Neural progenitor cell (in vitro differentiated cells): ENCODE results near the gene MTMR12. TPM values are rescaled to one million over a fixed set of nuclear protein-coding genes. Genes with fewer than 3 reads are reported as not detected.
A peak's percentile ranks its signal among the peaks of the same experiment; 100 is the strongest.

Experiments
- DNase-seq: peaks from one replicate; pipeline ENCODE4 v3.0.0-alpha.2; 2016; ENCODE audit warnings: low spot score
- H2AFZ ChIP-seq: fragments of 200-600 bp; sonication (generic); replicated peaks from 2 replicates; pipeline ENCODE4 v1.6.1; 2016; ENCODE audit warnings: antibody characterized with exemption
- H3F3A ChIP-seq: fragments of 200-600 bp; sonication (generic); 2 replicates; pipeline ENCODE4 v1.6.1; 2016; ENCODE audit warnings: antibody characterized with exemption, low read depth
- H3K27ac ChIP-seq: fragments of 200-600 bp; sonication (generic); 2 replicates; pipeline ENCODE4 v1.5.1; 2016; ENCODE audit warnings: mild to moderate bottlenecking
- H3K27me3 ChIP-seq: fragments of 200-600 bp; sonication (generic); 2 replicates; pipeline ENCODE4 v1.6.1; 2016; ENCODE audit warnings: mild to moderate bottlenecking, moderate library complexity
- H3K36me3 ChIP-seq: fragments of 200-600 bp; sonication (generic); 2 replicates; pipeline ENCODE4 v1.5.1; 2016
- H3K4me1 ChIP-seq: fragments of 200-600 bp; sonication (generic); 2 replicates; pipeline ENCODE4 v1.6.1; 2016; ENCODE audit warnings: mixed run types
- H3K4me2 ChIP-seq: fragments of 200-600 bp; sonication (generic); 2 replicates; pipeline ENCODE4 v1.6.1; 2016
- H3K4me3 ChIP-seq: fragments of 200-600 bp; sonication (generic); 2 replicates; pipeline ENCODE4 v1.5.1; 2016
- H3K79me2 ChIP-seq: fragments of 200-600 bp; sonication (generic); 2 replicates; pipeline ENCODE4 v1.6.1; 2016; ENCODE audit warnings: low read depth
- H3K9ac ChIP-seq: fragments of 200-600 bp; sonication (generic); 2 replicates; pipeline ENCODE4 v1.6.1; 2016
- H3K9me3 ChIP-seq: fragments of 200-600 bp; sonication (generic); 2 replicates; pipeline ENCODE4 v1.5.1; 2016; ENCODE audit warnings: low read depth
- H4K20me1 ChIP-seq: fragments of 200-600 bp; sonication (generic); 2 replicates; pipeline ENCODE4 v1.6.1; 2016; ENCODE audit warnings: low read depth
- H3K27ac Mint-ChIP-seq: 3 replicates; pipeline ENCODE4 v1.8.0; 2021; ENCODE audit warnings: mixed read lengths
- H3K27me3 Mint-ChIP-seq: 2 replicates; pipeline ENCODE4 v1.8.0; 2022; ENCODE audit warnings: low read depth, mild to moderate bottlenecking, inconsistent platforms, moderate library complexity, mixed read lengths; ENCODE audit not compliant: insufficient read depth
- H3K36me3 Mint-ChIP-seq: 3 replicates; pipeline ENCODE4 v1.8.0; 2021; ENCODE audit warnings: mixed read lengths
- H3K4me1 Mint-ChIP-seq: 3 replicates; pipeline ENCODE4 v1.8.0; 2021; ENCODE audit warnings: mixed read lengths
- H3K4me3 Mint-ChIP-seq: 3 replicates; pipeline ENCODE4 v1.8.0; 2021; ENCODE audit warnings: mild to moderate bottlenecking, moderate library complexity, mixed read lengths
- H3K9me3 Mint-ChIP-seq: 3 replicates; pipeline ENCODE4 v1.8.0; 2020; ENCODE audit warnings: mixed read lengths
- EZH2 ChIP-seq: fragments of 200-600 bp; sonication (generic); IDR thresholded peaks from 2 replicates; pipeline ENCODE4 v1.6.1; 2017; ENCODE audit warnings: antibody characterized with exemption, mild to moderate bottlenecking, moderate library complexity
- EZH2phosphoT487 ChIP-seq: fragments of 200-600 bp; sonication (generic); IDR thresholded peaks from 2 replicates; pipeline ENCODE4 v1.6.1; 2017; ENCODE audit warnings: antibody characterized with exemption
- total RNA-seq: library from RNA; depleted of rRNA; stranded (reverse); fragments of >200 nt; gene quantifications from 2 replicates; pipeline ENCODE4 v1.2.3, GENCODE V29; 2015; ENCODE audit warnings: low replicate concordance
- TF ChIP-seq, protein P1 (sequence below): fragments of 200-600 bp; sonication (generic); IDR thresholded peaks from 2 replicates; pipeline ENCODE4 v1.5.1; 2017; ENCODE audit warnings: antibody characterized with exemption, mild to moderate bottlenecking

MTMR12 gene
- total RNA-seq, 1 donor from 2014 or later: 22.0 TPM

DNA sequence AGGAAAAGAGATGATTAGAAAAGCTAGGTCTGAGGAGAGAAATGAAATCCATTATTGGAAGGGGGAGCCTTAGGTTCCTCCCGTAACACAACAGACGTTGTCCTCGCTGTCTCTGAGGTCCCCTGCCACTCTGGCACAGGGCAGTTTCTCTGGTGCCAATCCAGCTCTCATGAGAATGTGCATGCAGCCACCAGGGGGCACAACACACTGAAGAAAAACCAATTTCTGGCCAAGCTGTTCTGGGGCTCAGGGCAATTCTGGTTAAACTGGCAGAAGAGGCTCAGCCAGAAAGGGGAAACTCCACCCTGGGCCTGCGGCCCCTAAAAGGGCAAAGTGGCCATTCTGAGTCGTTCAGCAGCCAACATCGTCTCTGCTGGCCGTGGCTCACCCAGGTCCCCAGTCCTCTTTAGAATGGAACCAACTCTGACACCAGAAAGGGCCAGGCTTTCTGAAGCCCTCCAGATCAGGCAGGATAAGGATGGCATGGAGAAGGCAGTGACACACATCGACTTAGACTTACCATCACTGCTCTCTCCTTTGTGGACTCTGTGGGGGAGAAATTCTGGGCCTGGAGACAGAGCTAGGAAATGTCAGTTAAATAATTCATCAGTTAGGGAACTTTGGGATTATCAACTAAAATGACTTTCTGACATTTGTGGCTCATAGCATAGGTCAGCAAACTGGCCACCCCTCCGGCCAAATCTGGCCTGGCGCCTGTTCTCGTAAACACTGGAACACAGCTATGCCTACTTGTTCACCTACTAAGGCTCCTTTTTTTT, 80.1 kb downstream of the MTMR12 start:
- Mint-ChIP-seq H3K4me3 (no peak overlapping the region), H3K36me3 (peaks cover 34% of the 10 kb centered on the region), H3K9me3 (no peaks in the 10 kb centered on the region), H3K27me3 (peaks cover 6% of the 10 kb centered on the region), H3K4me1 (peaks cover 10% of the 10 kb centered on the region), H3K27ac (no peak overlapping the region)
- DNase-seq: peak; percentile 79
- Histone ChIP-seq H3K27me3 (no peaks in the 10 kb centered on the region), H2AFZ (no peak overlapping the region), H3K79me2 (no peaks in the 10 kb centered on the region), H3K9ac (no peak overlapping the region), H3K36me3 (no peaks in the 10 kb centered on the region), H3K4me2 (no peak overlapping the region), H3K4me3 (no peak overlapping the region), H3F3A (no peaks in the 10 kb centered on the region), H3K9me3 (no peaks in the 10 kb centered on the region), H3K4me1 (no peaks in the 10 kb centered on the region), H4K20me1 (no peaks in the 10 kb centered on the region), H3K27ac (no peak overlapping the region)
- TF ChIP-seq, protein P1, sequence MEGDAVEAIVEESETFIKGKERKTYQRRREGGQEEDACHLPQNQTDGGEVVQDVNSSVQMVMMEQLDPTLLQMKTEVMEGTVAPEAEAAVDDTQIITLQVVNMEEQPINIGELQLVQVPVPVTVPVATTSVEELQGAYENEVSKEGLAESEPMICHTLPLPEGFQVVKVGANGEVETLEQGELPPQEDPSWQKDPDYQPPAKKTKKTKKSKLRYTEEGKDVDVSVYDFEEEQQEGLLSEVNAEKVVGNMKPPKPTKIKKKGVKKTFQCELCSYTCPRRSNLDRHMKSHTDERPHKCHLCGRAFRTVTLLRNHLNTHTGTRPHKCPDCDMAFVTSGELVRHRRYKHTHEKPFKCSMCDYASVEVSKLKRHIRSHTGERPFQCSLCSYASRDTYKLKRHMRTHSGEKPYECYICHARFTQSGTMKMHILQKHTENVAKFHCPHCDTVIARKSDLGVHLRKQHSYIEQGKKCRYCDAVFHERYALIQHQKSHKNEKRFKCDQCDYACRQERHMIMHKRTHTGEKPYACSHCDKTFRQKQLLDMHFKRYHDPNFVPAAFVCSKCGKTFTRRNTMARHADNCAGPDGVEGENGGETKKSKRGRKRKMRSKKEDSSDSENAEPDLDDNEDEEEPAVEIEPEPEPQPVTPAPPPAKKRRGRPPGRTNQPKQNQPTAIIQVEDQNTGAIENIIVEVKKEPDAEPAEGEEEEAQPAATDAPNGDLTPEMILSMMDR: peak; percentile 85
- TF ChIP-seq EZH2phosphoT487 (no peak), EZH2 (no peak)

DNA sequence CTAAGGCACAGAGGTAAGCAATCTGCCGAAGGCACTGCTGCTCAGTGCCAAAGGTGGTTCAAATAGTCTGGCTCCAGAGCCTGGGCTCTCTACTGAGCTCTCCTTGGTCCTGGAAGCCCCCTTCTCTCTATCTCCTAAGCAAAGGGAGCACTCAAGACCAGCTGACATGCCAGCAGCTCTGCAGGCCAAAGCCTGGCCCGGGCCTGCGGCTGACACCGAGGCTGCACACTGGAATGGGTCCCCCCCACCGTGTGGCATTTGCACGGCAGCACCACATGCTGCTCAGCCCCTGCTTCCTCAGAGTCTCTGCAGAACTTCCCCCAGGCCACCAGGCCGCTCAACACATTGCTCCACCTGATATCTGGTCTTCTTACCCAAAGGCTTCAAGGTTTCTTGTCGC, 80.8 kb downstream of the MTMR12 start:
- H3K36me3 Mint-ChIP-seq: peaks cover 32% of the 10 kb centered on the region
- H3K27ac Mint-ChIP-seq: no peak overlapping the region
- no peaks in the 10 kb centered on the region for H3K36me3 ChIP-seq
- H3K9me3 ChIP-seq: no peaks in the 10 kb centered on the region
- H3K4me2 ChIP-seq: no peak overlapping the region
- no peaks in the 10 kb centered on the region for H3K79me2 ChIP-seq
- H3K27ac ChIP-seq: no peak overlapping the region
- no peaks in the 10 kb centered on the region for H3K9me3 Mint-ChIP-seq
- no peaks in the 10 kb centered on the region for H3F3A ChIP-seq
- no peaks in the 10 kb centered on the region for H4K20me1 ChIP-seq
- no peak overlapping the region for H3K4me3 Mint-ChIP-seq
- no peaks in the 10 kb centered on the region for H3K4me1 ChIP-seq
- H3K4me3 ChIP-seq: no peak overlapping the region
- no peak overlapping the region for H3K9ac ChIP-seq
- DNase-seq: no peak
- TF ChIP-seq, protein P1: no peak
- no peak for TF ChIP-seq EZH2phosphoT487
- TF ChIP-seq EZH2: no peak
- H2AFZ ChIP-seq: no peak overlapping the region
- H3K27me3 Mint-ChIP-seq: peaks cover 6% of the 10 kb centered on the region
- no peaks in the 10 kb centered on the region for H3K27me3 ChIP-seq
- H3K4me1 Mint-ChIP-seq: peaks cover 10% of the 10 kb centered on the region

DNA sequence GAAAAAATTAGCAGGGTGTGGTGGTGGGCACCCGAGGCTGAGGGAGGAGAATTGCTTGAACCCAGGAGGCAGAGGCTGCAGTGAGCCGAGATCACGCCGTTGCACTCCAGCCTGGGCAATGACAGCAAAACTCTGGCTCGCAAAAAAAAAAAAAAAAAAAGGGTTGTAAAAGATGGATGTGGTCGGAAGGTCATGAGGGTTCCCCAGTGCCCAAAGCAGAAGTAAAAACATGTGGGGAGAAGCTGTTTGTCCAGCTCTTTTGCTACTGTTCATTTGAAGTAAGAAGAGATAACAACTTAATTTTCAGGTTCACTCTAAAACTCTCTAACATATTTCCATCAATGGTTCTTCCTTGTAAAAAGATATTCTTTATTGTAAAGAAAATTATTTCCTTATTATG, 81.5 kb downstream of the MTMR12 start:
- Histone ChIP-seq H3K4me1 (no peaks in the 10 kb centered on the region), H3K27me3 (no peaks in the 10 kb centered on the region), H3K9me3 (no peaks in the 10 kb centered on the region), H3K36me3 (no peaks in the 10 kb centered on the region), H3K4me2 (no peak overlapping the region), H3F3A (no peaks in the 10 kb centered on the region), H3K27ac (no peak overlapping the region), H2AFZ (no peak overlapping the region), H3K79me2 (no peaks in the 10 kb centered on the region), H3K4me3 (no peak overlapping the region), H4K20me1 (no peaks in the 10 kb centered on the region), H3K9ac (no peak overlapping the region)
- no peak overlapping the region for H3K4me3 Mint-ChIP-seq
- H3K36me3 Mint-ChIP-seq: peaks cover 35% of the 10 kb centered on the region
- no peak overlapping the region for H3K27ac Mint-ChIP-seq
- H3K27me3 Mint-ChIP-seq: peaks cover 8% of the 10 kb centered on the region
- no peak for DNase-seq
- TF ChIP-seq EZH2 (no peak), EZH2phosphoT487 (no peak)
- TF ChIP-seq, protein P1: no peak
- no peaks in the 10 kb centered on the region for H3K9me3 Mint-ChIP-seq
- H3K4me1 Mint-ChIP-seq: peaks cover 10% of the 10 kb centered on the region
